Heart left ventricle (tissue), 13 donors: ENCODE data around the gene ZNF423.

ENCODE experiments used
- CTCF ChIP-seq, 12 donors: fragments of 200-600 bp; sonication (generic) in 4 of 12; IDR thresholded peaks; one replicate each; pipeline versions ENCODE4 v1.5.0 to v1.8.0; 2018 to 2022; ENCODE audit warnings: antibody characterized with exemption in 12 of 12, mild to moderate bottlenecking in 5 of 12
- POLR2A ChIP-seq, 2 donors: fragments of 450-650 bp; IDR thresholded peaks; one replicate each; pipeline ENCODE4 v1.6.1; 2017; ENCODE audit warnings: antibody characterized with exemption in 2 of 2, mild to moderate bottlenecking in 2 of 2, moderate library complexity in 2 of 2
- donor health status: ischemic (EF 13 %, LVEDD 7.1; RV severe dilation, severe dysfunction).
- donor health status: DM: no; HTN: yes; CAD: no.
- donor health status: DM: no; HTN: no; CAD: no.
- donor health status: ischemic (EF 25% LVEDD 6.9; RV normal size, moderate dysfunction).
- donor health status: ischemic (EF 25% LVEDD 5.7; RV mildly dilated, moderate dysfunction).
- donor health status: ischemic (EF 35%, LVEDD 5.7; RV mildly dilated, moderate dysfunction).
- donor health status: nonischemic (EF 11% LVEDD 7.7; RV severe dilation, severe dysfunction).
- donor health status: DM: yes; HTN: yes; CAD: no.
- donor health status: PGD.
- donor health status: ischemic (EF 29% LVEDD 5.4; RV normal size, mild dysfunction).
- donor health status: nonischemic (EF 23%, LVEDD 6.1; RV moderate dilation, normal function).

- TF ChIP-seq CTCF (IDR thresholded peaks at IDR 0.05) (no peak), POLR2A (IDR thresholded peaks at IDR 0.05) (no peak)
Observed at GRCh38 chr16:49585143-49585832, 270.6 kb downstream of the ZNF423 start.
